K562 (cell line): Measurements from ENCODE around the gene EXOC3L1. TPM values are rescaled to one million over a fixed set of nuclear protein-coding genes. Genes with fewer than 3 reads are reported as not detected.

Experiments
- BCOR ChIP-seq: fragments of 450-650 bp; IDR thresholded peaks from 2 replicates; pipeline ENCODE4 v1.6.1; 2016
- ETV1 ChIP-seq: fragments of 450-650 bp; conservative IDR thresholded peaks from 2 replicates; pipeline ENCODE4 v1.6.1; 2016; ENCODE audit warnings: missing genetic modification characterization, control low read depth, low read depth, missing compliant biosample characterization
- PCBP1 ChIP-seq: fragments of 200-400 bp; formaldehyde crosslinking; IDR thresholded peaks from 2 replicates; pipeline ENCODE4 v1.6.1; 2018; ENCODE audit warnings: mild to moderate bottlenecking, low read depth, low read length; ENCODE audit not compliant: poor library complexity, severe bottlenecking
- RBM14 ChIP-seq: fragments of 200-400 bp; formaldehyde crosslinking; IDR thresholded peaks from 2 replicates; pipeline ENCODE4 v1.6.1; 2018; ENCODE audit warnings: low read depth, mild to moderate bottlenecking, low read length, moderate library complexity, borderline replicate concordance; ENCODE audit not compliant: insufficient read depth
- TAF15 ChIP-seq: fragments of 200-400 bp; formaldehyde crosslinking; IDR thresholded peaks from 2 replicates; pipeline ENCODE4 v1.6.1; 2017; ENCODE audit warnings: mild to moderate bottlenecking, low read depth, low read length, moderate library complexity
- TGIF2 ChIP-seq: sonication (generic); formaldehyde crosslinking; IDR thresholded peaks from 2 replicates; pipeline ENCODE4 v1.8.1; 2022; ENCODE audit warnings: mild to moderate bottlenecking, missing genetic modification reagents, moderate library complexity
- ZKSCAN3 ChIP-seq: fragments of 250-450 bp; sonication (Bioruptor Pico); IDR thresholded peaks from 2 replicates; pipeline ENCODE4 v1.4.0; 2020
- polyA plus RNA-seq, 8 experiments: library from polyadenylated mRNA; depleted of rRNA in 4 of 8; stranded (reverse) in 5 of 8; unstranded in 3 of 8; fragments of >200 nt; fragmentation: Nextera tagmentation in 2 of 8; fragmentation: Illumina TruSeq in 1 of 8; extraction: Ambion mirVana in 2 of 8; extraction: Trizol in 1 of 8; gene quantifications; 2 replicates each; pipeline versions ENCODE4 v1.2.1 to v1.2.3, GENCODE V29; 2011 to 2014; ENCODE audit warnings: inconsistent platforms in 1 of 8, missing spikeins in 1 of 8
- total RNA-seq, 7 experiments: library from RNA; depleted of rRNA in 6 of 7; stranded (reverse); fragments of >200 nt in 6 of 7; fragmentation: Illumina TruSeq in 2 of 7; extraction: Trizol in 2 of 7; gene quantifications; 2 replicates each; pipeline versions ENCODE4 v1.2.1 to v1.2.3, GENCODE V29; 2011 to 2021; ENCODE audit warnings: low replicate concordance in 1 of 7
- TF ChIP-seq, protein P1 (sequence below): fragments of 450-650 bp; formaldehyde crosslinking; IDR thresholded peaks from 2 replicates; pipeline ENCODE4 v1.4.0; 2020; ENCODE audit warnings: mild to moderate bottlenecking, moderate library complexity
- TF ChIP-seq, protein P2 (sequence below): sonication (generic); formaldehyde crosslinking; IDR thresholded peaks from 2 replicates; pipeline ENCODE4 v1.8.1; 2023; ENCODE audit warnings: mild to moderate bottlenecking, missing genetic modification reagents

EXOC3L1 gene
- total and polyA plus RNA-seq, 9 of the 15 experiments (the other 6 are each of a cell fraction or from before 2014, with no cell fraction given): 0.08 TPM; not detected in 8

DNA sequence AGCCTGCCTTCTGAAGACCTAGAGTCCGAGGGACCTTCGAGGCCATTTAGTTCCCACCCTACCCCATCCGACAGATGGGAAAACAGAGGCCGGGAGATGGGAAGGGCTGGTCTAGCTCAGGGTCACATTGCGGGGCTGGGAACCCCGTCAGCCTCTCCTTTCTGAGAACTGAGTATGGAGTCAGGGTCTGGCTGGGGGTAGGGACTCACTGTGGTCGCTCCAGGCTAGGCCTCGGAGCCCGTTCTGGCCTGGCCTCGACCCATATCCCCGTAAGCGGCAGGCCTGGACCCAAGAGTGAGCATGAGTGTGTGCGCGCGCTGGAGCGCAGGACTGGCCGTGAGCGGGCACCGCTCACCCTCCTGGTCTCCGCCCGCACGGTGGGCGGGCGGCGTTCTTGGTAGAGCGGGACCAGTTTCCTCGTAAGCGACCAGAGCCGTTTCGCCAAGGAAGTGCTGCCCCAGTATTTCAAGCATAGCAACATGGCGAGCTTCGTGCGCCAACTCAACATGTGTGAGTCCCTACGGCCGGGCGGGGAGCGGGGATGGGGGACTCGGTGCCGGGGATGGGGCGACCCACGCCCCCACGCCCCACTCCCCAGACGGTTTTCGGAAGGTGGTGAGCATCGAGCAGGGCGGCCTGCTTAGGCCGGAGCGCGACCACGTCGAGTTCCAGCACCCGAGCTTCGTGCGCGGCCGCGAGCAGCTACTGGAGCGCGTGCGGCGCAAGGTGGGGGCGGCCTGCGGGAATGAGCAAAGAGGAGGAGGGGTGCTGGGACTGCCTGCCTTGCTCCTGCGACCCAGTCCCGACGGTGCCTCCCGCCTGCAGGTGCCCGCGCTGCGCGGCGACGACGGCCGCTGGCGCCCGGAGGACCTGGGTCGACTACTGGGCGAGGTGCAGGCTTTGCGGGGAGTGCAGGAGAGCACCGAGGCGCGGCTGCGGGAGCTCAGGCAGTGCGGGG lies 24.5 kb downstream of the EXOC3L1 start (continued):
- TF ChIP-seq PCBP1: peak; percentile 49
- TF ChIP-seq, protein P1, sequence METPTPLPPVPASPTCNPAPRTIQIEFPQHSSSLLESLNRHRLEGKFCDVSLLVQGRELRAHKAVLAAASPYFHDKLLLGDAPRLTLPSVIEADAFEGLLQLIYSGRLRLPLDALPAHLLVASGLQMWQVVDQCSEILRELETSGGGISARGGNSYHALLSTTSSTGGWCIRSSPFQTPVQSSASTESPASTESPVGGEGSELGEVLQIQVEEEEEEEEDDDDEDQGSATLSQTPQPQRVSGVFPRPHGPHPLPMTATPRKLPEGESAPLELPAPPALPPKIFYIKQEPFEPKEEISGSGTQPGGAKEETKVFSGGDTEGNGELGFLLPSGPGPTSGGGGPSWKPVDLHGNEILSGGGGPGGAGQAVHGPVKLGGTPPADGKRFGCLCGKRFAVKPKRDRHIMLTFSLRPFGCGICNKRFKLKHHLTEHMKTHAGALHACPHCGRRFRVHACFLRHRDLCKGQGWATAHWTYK (CRISPR knock-in tag): no peak
- peak; percentile 57; the same call in 1 of the 2 replicates for TF ChIP-seq RBM14
- no peak for TF ChIP-seq ZKSCAN3 (CRISPR knock-in tag)
- 0 out of 2 replicates have a peak, but pooled peaks have one; percentile 6 for TF ChIP-seq TGIF2 (CRISPR knock-in tag)
- no peak for TF ChIP-seq ETV1 (tag)
- peak; percentile 20; the same call in 1 of the 2 replicates for TF ChIP-seq BCOR
- no peak for TF ChIP-seq TAF15
- TF ChIP-seq, protein P2, sequence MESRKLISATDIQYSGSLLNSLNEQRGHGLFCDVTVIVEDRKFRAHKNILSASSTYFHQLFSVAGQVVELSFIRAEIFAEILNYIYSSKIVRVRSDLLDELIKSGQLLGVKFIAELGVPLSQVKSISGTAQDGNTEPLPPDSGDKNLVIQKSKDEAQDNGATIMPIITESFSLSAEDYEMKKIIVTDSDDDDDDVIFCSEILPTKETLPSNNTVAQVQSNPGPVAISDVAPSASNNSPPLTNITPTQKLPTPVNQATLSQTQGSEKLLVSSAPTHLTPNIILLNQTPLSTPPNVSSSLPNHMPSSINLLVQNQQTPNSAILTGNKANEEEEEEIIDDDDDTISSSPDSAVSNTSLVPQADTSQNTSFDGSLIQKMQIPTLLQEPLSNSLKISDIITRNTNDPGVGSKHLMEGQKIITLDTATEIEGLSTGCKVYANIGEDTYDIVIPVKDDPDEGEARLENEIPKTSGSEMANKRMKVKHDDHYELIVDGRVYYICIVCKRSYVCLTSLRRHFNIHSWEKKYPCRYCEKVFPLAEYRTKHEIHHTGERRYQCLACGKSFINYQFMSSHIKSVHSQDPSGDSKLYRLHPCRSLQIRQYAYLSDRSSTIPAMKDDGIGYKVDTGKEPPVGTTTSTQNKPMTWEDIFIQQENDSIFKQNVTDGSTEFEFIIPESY: peak; percentile 99
